Breast epithelium (tissue), 4 donors: Measurements from ENCODE around the gene POC1A. TPM values are rescaled to one million over a fixed set of nuclear protein-coding genes. Genes with fewer than 3 reads are reported as not detected.

ENCODE experiments used
- DNase-seq, 2 donors: peaks; one replicate each; pipeline ENCODE4 v3.0.0-alpha.2; 2019; ENCODE audit warnings: low spot score in 2 of 2
- H3K27ac ChIP-seq, 2 donors: fragments of 200-600 bp; sonication (generic) in 1 of 2; one replicate each; pipeline ENCODE4 v1.5.1; 2016 to 2019; ENCODE audit warnings: mild to moderate bottlenecking in 1 of 2
- H3K27me3 ChIP-seq, 2 donors: fragments of 200-600 bp; sonication (generic) in 1 of 2; one replicate each; pipeline versions ENCODE4 v1.5.1 to v1.6.0; 2017 to 2019; ENCODE audit warnings: control low read depth in 1 of 2, mild to moderate bottlenecking in 1 of 2
- H3K36me3 ChIP-seq: fragments of 200-600 bp; one replicate; pipeline ENCODE4 v1.5.1; 2019
- H3K4me1 ChIP-seq, 2 donors: fragments of 200-600 bp; sonication (generic); one replicate each; pipeline ENCODE4 v1.5.1; 2016 to 2019; ENCODE audit warnings: control low read depth in 1 of 2
- H3K4me3 ChIP-seq, 3 donors: fragments of 200-600 bp; sonication (generic); 1 replicate in 2 of 3; 2 replicates in 1 of 3; pipeline ENCODE4 v1.5.1; 2016 to 2019; ENCODE audit warnings: mild to moderate bottlenecking in 3 of 3, moderate library complexity in 2 of 3
- H3K9me3 ChIP-seq, 2 donors: fragments of 200-600 bp; sonication (generic) in 1 of 2; one replicate each; pipeline ENCODE4 v1.5.1; 2016 to 2019; ENCODE audit warnings: control low read depth in 1 of 2
- POLR2A ChIP-seq: fragments of 450-650 bp; IDR thresholded peaks from one replicate; pipeline ENCODE4 v1.6.1; 2016; ENCODE audit warnings: antibody characterized with exemption, mild to moderate bottlenecking, moderate library complexity
- POLR2AphosphoS5 ChIP-seq, 3 donors: sonication (generic); formaldehyde crosslinking; IDR thresholded peaks; one replicate each; pipeline ENCODE4 v1.6.1; 2017; ENCODE audit warnings: antibody characterized with exemption in 3 of 3
- intact Hi-C: fragments of 100-400 bp; cut with DNase I; formaldehyde crosslinking; loops from one replicate; pipeline ENCODE4 v1.15.1; 2023; ENCODE audit warnings: low total_unique reads
- total RNA-seq, 3 donors: library from RNA; depleted of rRNA; stranded (reverse); fragments of >200 nt; gene quantifications; one replicate each; pipeline ENCODE4 v1.1.0, GENCODE V29; 2016
- TF ChIP-seq, protein P1 (sequence below), 3 donors: fragments of 450-650 bp; IDR thresholded peaks; one replicate each; pipeline ENCODE4 v1.5.1; 2016 to 2017; ENCODE audit warnings: antibody characterized with exemption in 3 of 3, mild to moderate bottlenecking in 3 of 3, moderate library complexity in 3 of 3

Gene POC1A
- total RNA-seq, 3 donors from 2014 or later: 1.9 to 2.7 (median 2.6) TPM

DNA sequence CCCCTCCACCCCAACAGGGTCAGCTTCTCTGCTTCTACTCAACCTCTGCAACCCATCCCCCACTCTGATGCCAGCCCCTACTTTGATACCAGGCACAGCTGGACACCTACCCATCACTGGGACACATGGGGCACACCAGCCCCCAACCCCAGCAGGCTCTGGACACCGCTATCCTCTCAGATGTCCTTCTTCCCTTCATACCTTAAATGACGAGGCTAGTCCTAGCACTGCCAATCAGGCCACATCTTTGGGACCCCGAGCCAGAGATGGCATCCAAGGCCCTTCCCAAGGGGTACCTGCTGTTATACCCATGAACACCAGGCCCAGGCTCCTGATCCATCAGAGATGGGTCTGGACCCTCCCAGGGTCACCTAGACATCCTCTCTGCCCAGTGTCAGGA is 10.6 kb downstream of the POC1A start:
- Histone ChIP-seq H3K36me3 (no peaks in the 10 kb centered on the region), H3K4me3 (no peak overlapping the region), H3K27ac (no peak overlapping the region), H3K4me1 (no peaks in the 10 kb centered on the region), H3K27me3 (no peaks in the 10 kb centered on the region), H3K9me3 (no peaks in the 10 kb centered on the region)
- DNase-seq: no peak
- intact Hi-C loops: loop anchor here (5.0 kb wide), 1 partner anchor 141 kb away; no protein-coding TSS in a partner anchor
- no peak for TF ChIP-seq POLR2A
- TF ChIP-seq, protein P1, sequence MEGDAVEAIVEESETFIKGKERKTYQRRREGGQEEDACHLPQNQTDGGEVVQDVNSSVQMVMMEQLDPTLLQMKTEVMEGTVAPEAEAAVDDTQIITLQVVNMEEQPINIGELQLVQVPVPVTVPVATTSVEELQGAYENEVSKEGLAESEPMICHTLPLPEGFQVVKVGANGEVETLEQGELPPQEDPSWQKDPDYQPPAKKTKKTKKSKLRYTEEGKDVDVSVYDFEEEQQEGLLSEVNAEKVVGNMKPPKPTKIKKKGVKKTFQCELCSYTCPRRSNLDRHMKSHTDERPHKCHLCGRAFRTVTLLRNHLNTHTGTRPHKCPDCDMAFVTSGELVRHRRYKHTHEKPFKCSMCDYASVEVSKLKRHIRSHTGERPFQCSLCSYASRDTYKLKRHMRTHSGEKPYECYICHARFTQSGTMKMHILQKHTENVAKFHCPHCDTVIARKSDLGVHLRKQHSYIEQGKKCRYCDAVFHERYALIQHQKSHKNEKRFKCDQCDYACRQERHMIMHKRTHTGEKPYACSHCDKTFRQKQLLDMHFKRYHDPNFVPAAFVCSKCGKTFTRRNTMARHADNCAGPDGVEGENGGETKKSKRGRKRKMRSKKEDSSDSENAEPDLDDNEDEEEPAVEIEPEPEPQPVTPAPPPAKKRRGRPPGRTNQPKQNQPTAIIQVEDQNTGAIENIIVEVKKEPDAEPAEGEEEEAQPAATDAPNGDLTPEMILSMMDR (IDR thresholded peaks at IDR 0.05): no peak
- no peak for TF ChIP-seq POLR2AphosphoS5 (IDR thresholded peaks at IDR 0.05)

GRCh38 chr3:52143156-52143555 is 11.1 kb downstream of the POC1A start:
- no peak for DNase-seq
- H3K9me3 ChIP-seq: no peaks in the 10 kb centered on the region
- no peaks in the 10 kb centered on the region for H3K4me1 ChIP-seq
- H3K27me3 ChIP-seq: no peaks in the 10 kb centered on the region
- no peak overlapping the region for H3K27ac ChIP-seq
- H3K36me3 ChIP-seq: no peaks in the 10 kb centered on the region
- TF ChIP-seq POLR2A: no peak
- TF ChIP-seq, protein P1 (IDR thresholded peaks at IDR 0.05): no peak
- no peak for TF ChIP-seq POLR2AphosphoS5 (IDR thresholded peaks at IDR 0.05)
- intact Hi-C loops: loop anchor here (5.0 kb wide), 1 partner anchor 141 kb away; no protein-coding TSS in a partner anchor
- H3K4me3 ChIP-seq: no peak overlapping the region

GRCh38 chr3:52141751-52142150 is 12.5 kb downstream of the POC1A start:
- Histone ChIP-seq H3K27ac (no peak overlapping the region), H3K4me1 (peaks cover 0 to 7% of the 10 kb centered on the region in 2 donors), H3K4me3 (no peak overlapping the region), H3K27me3 (no peaks in the 10 kb centered on the region), H3K9me3 (no peaks in the 10 kb centered on the region), H3K36me3 (no peaks in the 10 kb centered on the region)
- DNase-seq: no peak
- TF ChIP-seq, protein P1 (IDR thresholded peaks at IDR 0.05): no peak
- TF ChIP-seq POLR2A (no peak), POLR2AphosphoS5 (IDR thresholded peaks at IDR 0.05) (no peak)
- intact Hi-C loops: loop anchor here (5.0 kb wide), 1 partner anchor 139 kb away; no protein-coding TSS in a partner anchor

DNA sequence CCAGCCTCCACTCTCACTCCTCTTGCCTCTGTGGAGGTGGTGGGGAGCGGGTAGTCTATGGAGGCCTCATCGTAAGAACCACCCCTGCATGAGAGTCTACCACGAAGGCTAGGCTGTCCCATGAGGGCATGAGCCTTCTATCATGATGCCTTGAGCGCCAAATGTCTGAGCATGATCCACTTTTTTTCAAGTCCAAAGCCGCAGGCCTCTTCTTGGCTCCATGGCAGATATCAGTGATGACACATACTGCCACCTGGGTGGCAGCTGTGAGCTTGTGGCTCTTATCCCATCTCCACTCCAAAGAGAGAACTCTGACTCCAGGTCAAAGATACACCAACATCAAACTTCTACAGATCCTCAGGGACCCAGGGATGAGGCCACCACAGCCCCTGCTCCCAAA is 13.5 kb downstream of the POC1A start:
- no peak overlapping the region for H3K27ac ChIP-seq
- DNase-seq: no peak
- H3K4me1 ChIP-seq: peaks cover 0 to 15% of the 10 kb centered on the region in 2 donors
- TF ChIP-seq, protein P1 (IDR thresholded peaks at IDR 0.05): no peak
- TF ChIP-seq POLR2A (no peak), POLR2AphosphoS5 (IDR thresholded peaks at IDR 0.05) (no peak)
- no peaks in the 10 kb centered on the region for H3K36me3 ChIP-seq
- H3K27me3 ChIP-seq: no peaks in the 10 kb centered on the region
- H3K4me3 ChIP-seq: no peak overlapping the region
- intact Hi-C loops: loop anchor here (5.0 kb wide), 1 partner anchor 138 kb away; no protein-coding TSS in a partner anchor
- H3K9me3 ChIP-seq: no peaks in the 10 kb centered on the region

DNA sequence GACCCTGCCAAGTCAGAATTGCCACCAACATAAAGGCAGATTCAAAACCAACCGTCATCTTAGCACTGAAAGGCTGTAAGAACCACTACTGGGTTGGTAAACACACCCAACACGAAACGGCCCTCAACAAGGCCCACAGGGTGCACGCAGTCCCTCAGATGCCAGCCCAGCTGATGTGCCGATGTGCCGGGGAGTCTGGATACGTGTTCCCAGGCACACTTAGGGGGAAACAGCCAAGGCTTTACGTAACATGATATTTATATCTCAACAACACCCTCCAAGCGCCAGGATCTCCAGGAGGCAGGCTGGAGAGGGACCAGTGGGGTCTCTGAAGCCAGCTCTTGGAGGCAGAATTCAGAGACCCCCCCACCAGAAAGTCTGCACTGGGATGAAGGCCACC is 14.2 kb downstream of the POC1A start:
- Histone ChIP-seq H3K9me3 (no peaks in the 10 kb centered on the region), H3K27ac (no peak overlapping the region), H3K36me3 (no peaks in the 10 kb centered on the region), H3K4me3 (no peak overlapping the region), H3K4me1 (peaks cover 0 to 15% of the 10 kb centered on the region in 2 donors), H3K27me3 (no peaks in the 10 kb centered on the region)
- no peak for DNase-seq
- intact Hi-C loops: loop anchor here (5.0 kb wide), 1 partner anchor 138 kb away; no protein-coding TSS in a partner anchor
- TF ChIP-seq POLR2AphosphoS5 (IDR thresholded peaks at IDR 0.05): no peak
- TF ChIP-seq POLR2A: no peak
- TF ChIP-seq, protein P1 (IDR thresholded peaks at IDR 0.05): no peak
